ENCODE data around the gene INTS1.

INTS1 gene

DNA sequence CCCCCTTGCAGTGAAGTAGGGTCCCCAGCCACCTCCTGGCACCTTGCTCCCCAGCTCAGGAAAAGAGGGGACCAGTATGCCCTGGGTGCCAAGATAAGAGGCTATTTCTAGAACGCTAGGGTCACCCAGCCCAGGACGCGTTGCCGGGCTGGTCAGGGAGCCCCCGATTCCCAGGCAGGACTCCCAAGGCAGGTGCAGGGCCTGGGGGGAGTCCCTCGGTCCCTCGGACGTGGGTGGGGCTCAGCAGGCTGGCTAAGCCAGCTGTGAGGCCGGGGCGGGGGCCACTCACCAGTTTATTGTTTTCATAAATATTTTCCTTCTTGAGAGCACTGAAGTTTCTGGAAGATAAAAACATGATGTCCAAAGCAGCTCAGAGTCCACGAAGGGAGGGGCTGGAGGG is 54.2 kb downstream of the INTS1 start:
- TF ChIP-seq FOXP2 (optimal IDR thresholded peaks at IDR 0.05; ENCODE audit: borderline replicate concordance, extremely low read depth, extremely low read length, insufficient read depth) (no peak), TAF1 (IDR thresholded peaks at IDR 0.05; ENCODE audit: borderline replicate concordance, insufficient read depth, low read length) (no peak), POLR2AphosphoS5 (IDR thresholded peaks at IDR 0.05; ENCODE audit: low read depth, low read length) (no peak), SIN3A (IDR thresholded peaks at IDR 0.05; ENCODE audit: borderline replicate concordance, insufficient read depth, low read length) (no peak)
- TF ChIP-seq, protein P1, sequence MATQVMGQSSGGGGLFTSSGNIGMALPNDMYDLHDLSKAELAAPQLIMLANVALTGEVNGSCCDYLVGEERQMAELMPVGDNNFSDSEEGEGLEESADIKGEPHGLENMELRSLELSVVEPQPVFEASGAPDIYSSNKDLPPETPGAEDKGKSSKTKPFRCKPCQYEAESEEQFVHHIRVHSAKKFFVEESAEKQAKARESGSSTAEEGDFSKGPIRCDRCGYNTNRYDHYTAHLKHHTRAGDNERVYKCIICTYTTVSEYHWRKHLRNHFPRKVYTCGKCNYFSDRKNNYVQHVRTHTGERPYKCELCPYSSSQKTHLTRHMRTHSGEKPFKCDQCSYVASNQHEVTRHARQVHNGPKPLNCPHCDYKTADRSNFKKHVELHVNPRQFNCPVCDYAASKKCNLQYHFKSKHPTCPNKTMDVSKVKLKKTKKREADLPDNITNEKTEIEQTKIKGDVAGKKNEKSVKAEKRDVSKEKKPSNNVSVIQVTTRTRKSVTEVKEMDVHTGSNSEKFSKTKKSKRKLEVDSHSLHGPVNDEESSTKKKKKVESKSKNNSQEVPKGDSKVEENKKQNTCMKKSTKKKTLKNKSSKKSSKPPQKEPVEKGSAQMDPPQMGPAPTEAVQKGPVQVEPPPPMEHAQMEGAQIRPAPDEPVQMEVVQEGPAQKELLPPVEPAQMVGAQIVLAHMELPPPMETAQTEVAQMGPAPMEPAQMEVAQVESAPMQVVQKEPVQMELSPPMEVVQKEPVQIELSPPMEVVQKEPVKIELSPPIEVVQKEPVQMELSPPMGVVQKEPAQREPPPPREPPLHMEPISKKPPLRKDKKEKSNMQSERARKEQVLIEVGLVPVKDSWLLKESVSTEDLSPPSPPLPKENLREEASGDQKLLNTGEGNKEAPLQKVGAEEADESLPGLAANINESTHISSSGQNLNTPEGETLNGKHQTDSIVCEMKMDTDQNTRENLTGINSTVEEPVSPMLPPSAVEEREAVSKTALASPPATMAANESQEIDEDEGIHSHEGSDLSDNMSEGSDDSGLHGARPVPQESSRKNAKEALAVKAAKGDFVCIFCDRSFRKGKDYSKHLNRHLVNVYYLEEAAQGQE (IDR thresholded peaks at IDR 0.05; ENCODE audit: insufficient read depth in 1 of 2, low read depth in 2 of 2, low read length in 2 of 2), result no peak

DNA sequence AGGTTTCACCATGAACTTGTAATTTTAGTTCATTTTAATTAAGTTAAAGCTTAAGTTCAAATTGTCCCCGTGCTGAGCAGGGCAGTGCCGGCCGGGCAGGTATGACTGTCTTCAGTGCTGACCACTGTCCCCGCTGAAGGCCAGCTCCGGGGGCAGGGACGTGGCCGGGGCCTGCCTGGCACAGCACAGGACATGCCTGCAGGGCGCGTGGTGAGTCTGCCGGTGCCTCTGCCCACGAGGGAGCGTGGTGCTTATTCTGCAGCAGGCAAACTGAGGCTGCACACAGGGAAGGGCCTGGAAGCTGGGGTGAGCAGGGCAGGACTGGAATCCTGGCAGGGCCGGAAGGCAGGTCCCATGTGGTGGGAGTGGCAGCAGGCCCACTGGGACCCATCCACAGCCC is 54.7 kb downstream of the INTS1 start:
- TF ChIP-seq SIN3A (IDR thresholded peaks at IDR 0.05; ENCODE audit: borderline replicate concordance, insufficient read depth, low read length) (no peak), TAF1 (IDR thresholded peaks at IDR 0.05; ENCODE audit: borderline replicate concordance, insufficient read depth, low read length) (no peak), POLR2AphosphoS5 (IDR thresholded peaks at IDR 0.05; ENCODE audit: low read depth, low read length) (no peak), FOXP2 (optimal IDR thresholded peaks at IDR 0.05; ENCODE audit: borderline replicate concordance, extremely low read depth, extremely low read length, insufficient read depth) (no peak)
- TF ChIP-seq, protein P1 (IDR thresholded peaks at IDR 0.05; ENCODE audit: insufficient read depth in 1 of 2, low read depth in 2 of 2, low read length in 2 of 2), result no peak

DNA sequence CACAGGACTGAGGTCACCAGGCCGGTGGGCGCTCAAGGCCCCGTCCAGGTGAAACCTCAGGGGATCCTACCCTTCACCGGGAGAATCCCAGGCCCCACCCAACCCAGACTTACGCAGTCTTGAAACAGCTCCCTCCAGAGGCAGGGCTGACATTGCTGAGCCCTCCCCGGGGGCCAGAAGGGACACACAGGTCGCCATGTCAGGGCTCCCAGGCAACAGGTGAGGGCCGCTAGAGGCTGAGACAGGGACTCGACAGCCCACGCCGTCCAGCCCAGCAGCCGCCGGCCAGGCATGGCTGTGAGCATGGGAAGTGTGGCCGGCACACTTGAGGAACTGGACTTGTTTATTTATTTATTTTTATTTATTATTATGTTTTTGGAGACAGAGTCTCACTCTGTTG is 55.2 kb downstream of the INTS1 start:
- TF ChIP-seq SIN3A (IDR thresholded peaks at IDR 0.05; ENCODE audit: borderline replicate concordance, insufficient read depth, low read length) (no peak), TAF1 (IDR thresholded peaks at IDR 0.05; ENCODE audit: borderline replicate concordance, insufficient read depth, low read length) (no peak), FOXP2 (optimal IDR thresholded peaks at IDR 0.05; ENCODE audit: borderline replicate concordance, extremely low read depth, extremely low read length, insufficient read depth) (no peak), POLR2AphosphoS5 (IDR thresholded peaks at IDR 0.05; ENCODE audit: low read depth, low read length) (no peak)
- TF ChIP-seq, protein P1 (IDR thresholded peaks at IDR 0.05; ENCODE audit: insufficient read depth in 1 of 2, low read depth in 2 of 2, low read length in 2 of 2), result no peak

DNA sequence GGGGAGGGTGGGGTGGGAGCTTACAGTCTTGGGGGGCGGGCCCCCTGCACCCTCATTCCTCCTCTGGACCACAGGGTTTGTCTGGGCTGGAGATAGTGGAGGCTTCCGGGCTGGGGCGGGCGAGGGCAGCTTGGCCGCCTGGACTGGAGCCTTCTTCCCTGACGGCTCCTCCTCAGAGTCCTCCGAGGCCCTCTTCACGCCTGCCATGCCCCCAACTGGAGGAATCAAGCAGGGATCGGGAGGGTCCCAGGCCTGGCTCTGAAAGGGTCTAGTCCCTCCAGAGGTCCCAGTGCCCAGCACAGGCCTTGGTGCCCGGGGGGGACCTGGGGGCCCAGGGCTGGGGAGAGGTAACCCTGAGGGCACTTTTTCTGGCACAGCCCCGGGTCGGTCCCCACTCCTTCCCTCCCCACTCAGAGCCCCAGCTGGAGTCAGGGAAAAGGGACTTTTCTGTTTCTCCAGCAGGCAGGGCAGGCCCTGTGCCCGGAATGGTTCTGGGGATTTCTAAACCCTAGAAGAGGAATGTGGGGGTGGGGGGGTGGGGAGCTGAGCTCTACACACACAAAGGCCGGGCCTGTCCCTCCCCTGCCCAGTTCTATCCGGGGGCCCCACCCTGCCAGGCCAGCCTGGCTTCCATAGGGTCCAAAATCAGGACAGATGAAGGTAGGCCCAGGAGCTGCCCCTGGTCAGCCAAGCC is 56.5 kb downstream of the INTS1 start:
- TF ChIP-seq SIN3A (IDR thresholded peaks at IDR 0.05; ENCODE audit: borderline replicate concordance, insufficient read depth, low read length) (no peak), FOXP2 (optimal IDR thresholded peaks at IDR 0.05; ENCODE audit: borderline replicate concordance, extremely low read depth, extremely low read length, insufficient read depth) (no peak), TAF1 (IDR thresholded peaks at IDR 0.05; ENCODE audit: borderline replicate concordance, insufficient read depth, low read length) (no peak), POLR2AphosphoS5 (IDR thresholded peaks at IDR 0.05; ENCODE audit: low read depth, low read length) (no peak)
- TF ChIP-seq, protein P1 (IDR thresholded peaks at IDR 0.05; ENCODE audit: insufficient read depth in 1 of 2, low read depth in 2 of 2, low read length in 2 of 2), result no peak

Measured in PFSK-1 (cell line).